Measurements from ENCODE around the gene IL20.

The IL20 gene

DNA sequence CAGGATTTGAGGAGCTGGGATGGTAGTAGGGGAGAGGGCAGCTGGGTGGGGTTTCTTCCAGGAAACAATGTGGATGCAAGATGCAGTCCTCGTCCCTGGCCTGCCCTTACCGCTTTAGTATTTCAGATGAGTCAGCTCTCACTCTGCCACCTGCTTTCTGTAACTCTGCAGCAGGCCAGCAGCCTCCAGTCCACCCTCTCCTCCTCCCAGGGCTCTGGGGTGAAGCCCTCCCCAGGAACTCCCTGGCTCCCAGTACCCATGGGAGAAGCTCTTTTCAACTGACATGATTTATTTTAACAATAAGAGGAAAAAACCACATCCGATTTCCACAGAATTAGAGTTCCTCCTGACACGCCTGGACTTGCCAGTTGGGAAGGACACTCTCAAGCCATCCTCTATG, 39.0 kb upstream of the IL20 start:
- TF ChIP-seq, protein P1, sequence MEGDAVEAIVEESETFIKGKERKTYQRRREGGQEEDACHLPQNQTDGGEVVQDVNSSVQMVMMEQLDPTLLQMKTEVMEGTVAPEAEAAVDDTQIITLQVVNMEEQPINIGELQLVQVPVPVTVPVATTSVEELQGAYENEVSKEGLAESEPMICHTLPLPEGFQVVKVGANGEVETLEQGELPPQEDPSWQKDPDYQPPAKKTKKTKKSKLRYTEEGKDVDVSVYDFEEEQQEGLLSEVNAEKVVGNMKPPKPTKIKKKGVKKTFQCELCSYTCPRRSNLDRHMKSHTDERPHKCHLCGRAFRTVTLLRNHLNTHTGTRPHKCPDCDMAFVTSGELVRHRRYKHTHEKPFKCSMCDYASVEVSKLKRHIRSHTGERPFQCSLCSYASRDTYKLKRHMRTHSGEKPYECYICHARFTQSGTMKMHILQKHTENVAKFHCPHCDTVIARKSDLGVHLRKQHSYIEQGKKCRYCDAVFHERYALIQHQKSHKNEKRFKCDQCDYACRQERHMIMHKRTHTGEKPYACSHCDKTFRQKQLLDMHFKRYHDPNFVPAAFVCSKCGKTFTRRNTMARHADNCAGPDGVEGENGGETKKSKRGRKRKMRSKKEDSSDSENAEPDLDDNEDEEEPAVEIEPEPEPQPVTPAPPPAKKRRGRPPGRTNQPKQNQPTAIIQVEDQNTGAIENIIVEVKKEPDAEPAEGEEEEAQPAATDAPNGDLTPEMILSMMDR (IDR thresholded peaks at IDR 0.05; ENCODE audit: low read depth, low read length), result no peak
- in situ Hi-C loops (cut with HindIII; ENCODE audit: low sequenced_read_pairs), result no loop called here
- no peak overlapping the region for H3K4me3 ChIP-seq (ENCODE audit: low read depth, low read length)
- DNase-seq (ENCODE audit: low read depth, low spot score), result no peak

DNA sequence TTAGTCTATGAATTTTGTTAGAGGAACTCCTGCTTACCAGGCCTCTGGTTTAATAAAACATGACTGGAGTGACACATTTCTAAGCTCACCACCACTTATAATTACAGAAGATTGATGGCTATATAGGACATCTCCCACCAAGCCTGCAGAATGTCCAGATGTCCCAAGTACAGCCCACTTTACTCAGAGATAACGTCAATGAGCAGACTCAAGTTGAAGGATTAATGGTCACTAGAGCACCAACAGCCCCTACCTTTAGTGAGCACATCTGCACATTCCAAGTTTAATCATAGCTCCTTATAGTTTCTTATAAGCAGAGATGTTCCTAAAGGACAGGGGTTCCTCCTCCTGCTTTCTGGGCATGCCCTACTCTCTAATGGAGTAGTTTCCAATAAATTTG, 37.4 kb upstream of the IL20 start:
- DNase-seq (ENCODE audit: low read depth, low spot score), result no peak
- in situ Hi-C loops (cut with HindIII; ENCODE audit: low sequenced_read_pairs), result no loop called here
- no peak overlapping the region for H3K4me3 ChIP-seq (ENCODE audit: low read depth, low read length)
- TF ChIP-seq, protein P1 (IDR thresholded peaks at IDR 0.05; ENCODE audit: low read depth, low read length), result no peak

DNA sequence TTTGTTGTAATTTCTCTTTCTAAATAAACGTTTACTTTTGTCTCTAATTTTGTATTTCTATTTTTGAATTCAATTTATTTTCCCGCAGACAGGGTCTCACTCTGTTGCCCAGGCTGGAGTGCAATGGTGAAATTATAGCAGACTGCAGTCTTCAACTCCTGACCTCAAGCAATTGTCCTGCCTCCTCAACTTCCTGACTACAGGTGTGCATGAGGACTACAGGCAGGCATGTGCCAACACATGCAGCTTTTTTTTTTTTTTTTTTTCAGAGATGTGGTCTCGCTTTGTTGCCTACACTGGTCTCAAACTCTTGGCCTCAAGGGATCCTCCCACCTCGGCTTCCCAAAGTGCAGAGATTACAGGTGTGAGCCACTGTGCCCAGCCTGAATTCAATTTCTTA, 36.7 kb upstream of the IL20 start:
- TF ChIP-seq, protein P1 (IDR thresholded peaks at IDR 0.05; ENCODE audit: low read depth, low read length), result no peak
- in situ Hi-C loops (cut with HindIII; ENCODE audit: low sequenced_read_pairs), result no loop called here
- no peak overlapping the region for H3K4me3 ChIP-seq (ENCODE audit: low read depth, low read length)
- no peak for DNase-seq (ENCODE audit: low read depth, low spot score)

DNA sequence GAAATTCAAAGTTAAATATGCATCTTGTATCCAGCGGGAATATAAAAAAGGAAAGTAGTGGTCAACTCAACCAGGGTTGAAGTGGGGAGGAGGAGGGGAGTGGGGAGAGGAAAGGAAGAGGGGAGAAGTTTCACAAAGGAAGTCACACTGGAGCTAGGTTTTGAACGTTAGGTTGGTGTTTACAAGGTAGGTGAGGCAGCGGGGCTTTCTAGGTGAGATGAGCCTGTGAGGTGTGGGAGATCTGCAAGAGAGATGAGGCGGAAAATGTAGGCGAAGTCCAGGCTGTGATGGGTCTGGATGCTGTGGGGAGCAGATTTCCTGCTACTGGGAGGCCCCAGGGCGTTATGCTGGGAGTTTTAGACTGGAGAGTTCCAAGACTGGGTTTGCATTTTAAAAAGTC, 36.1 kb upstream of the IL20 start:
- no peak overlapping the region for H3K4me3 ChIP-seq (ENCODE audit: low read depth, low read length)
- DNase-seq (ENCODE audit: low read depth, low spot score), result no peak
- in situ Hi-C loops (cut with HindIII; ENCODE audit: low sequenced_read_pairs), result no loop called here
- TF ChIP-seq, protein P1 (IDR thresholded peaks at IDR 0.05; ENCODE audit: low read depth, low read length), result no peak

DNA sequence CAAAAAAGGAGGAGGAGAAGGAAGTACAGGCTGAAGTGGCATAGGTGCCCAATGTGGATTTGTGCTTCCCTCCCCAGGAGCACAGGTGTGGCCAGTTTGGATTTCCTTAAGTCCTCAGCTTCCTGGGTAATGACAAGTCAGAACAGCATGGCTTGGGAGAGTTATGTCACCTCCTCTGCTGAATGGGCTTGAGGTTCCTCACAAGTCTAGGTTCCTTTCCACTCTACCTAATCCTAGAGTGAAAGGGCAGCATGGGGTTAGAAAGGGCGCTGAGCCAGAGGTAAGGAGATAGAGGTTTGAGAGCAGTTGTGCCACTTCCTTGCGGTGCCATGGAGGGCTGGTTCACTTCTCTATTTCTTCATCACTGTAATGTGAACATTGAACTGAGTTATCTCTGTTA, 35.5 kb upstream of the IL20 start:
- DNase-seq (ENCODE audit: low read depth, low spot score), result no peak
- TF ChIP-seq, protein P1 (IDR thresholded peaks at IDR 0.05; ENCODE audit: low read depth, low read length), result no peak
- in situ Hi-C loops (cut with HindIII; ENCODE audit: low sequenced_read_pairs), result no loop called here
- H3K4me3 ChIP-seq (ENCODE audit: low read depth, low read length), result no peak overlapping the region

DNA sequence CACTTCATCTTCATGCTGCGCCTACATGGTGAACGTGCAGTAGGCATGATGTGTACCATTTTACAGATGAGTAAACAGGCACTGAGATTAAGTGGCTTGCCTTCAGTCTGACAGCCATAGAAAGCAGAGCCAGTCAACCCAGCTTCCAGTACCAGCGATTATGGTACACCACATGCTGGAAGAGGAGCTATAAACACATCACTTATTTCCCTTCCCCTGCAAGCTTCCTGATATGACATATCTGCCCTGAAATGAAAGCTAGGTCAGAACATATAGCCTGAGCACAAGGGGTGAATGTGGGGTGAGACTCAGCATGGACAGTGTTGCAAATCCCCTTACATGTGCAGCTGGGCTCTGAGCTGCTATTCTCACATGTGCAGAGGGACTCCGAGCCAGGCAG, 33.8 kb upstream of the IL20 start:
- in situ Hi-C loops (cut with HindIII; ENCODE audit: low sequenced_read_pairs), result no loop called here
- DNase-seq (ENCODE audit: low read depth, low spot score), result no peak
- H3K4me3 ChIP-seq (ENCODE audit: low read depth, low read length), result no peak overlapping the region
- TF ChIP-seq, protein P1 (IDR thresholded peaks at IDR 0.05; ENCODE audit: low read depth, low read length), result no peak

DNA sequence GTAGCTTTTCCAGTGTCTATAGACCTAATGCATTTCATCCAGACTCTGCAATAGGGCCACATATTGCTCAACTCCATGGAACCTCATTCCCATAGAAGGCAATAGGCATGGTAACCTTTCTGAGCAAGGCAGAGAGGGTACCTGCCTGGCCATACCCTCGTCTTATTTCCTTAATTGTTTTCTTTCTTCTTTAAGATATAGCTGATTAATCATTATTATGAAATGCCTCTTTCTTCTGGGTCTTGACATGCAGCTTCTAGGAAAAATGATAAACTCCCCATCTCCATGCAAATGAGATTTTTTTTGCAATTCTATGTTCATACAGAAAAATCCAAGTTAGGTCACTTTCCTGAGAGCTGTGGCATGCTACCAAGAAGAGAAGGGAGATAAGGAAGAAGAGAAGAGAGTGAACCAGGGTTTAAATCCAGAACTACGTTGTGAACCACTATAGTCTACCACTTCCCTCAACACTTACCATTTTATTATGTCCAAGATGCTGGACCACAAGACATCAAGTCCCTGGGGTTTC, 33.0 kb upstream of the IL20 start:
- no peak overlapping the region for H3K4me3 ChIP-seq (ENCODE audit: low read depth, low read length)
- TF ChIP-seq, protein P1 (IDR thresholded peaks at IDR 0.05; ENCODE audit: low read depth, low read length), result no peak
- DNase-seq (ENCODE audit: low read depth, low spot score), result no peak
- in situ Hi-C loops (cut with HindIII; ENCODE audit: low sequenced_read_pairs), result no loop called here

All from astrocyte of the spinal cord (primary cell).